ACC112 (cell line): ENCODE data around the gene GJC2.

Source experiments
- H2AFZ ChIP-seq: fragments of 200-600 bp; sonication (generic); one replicate; pipeline ENCODE4 v1.6.0; 2017; ENCODE audit warnings: antibody characterized with exemption, low read length; ENCODE audit not compliant: unreplicated experiment
- H3K27ac ChIP-seq: fragments of 200-600 bp; sonication (generic); 2 replicates; pipeline ENCODE4 v1.5.1; 2014; ENCODE audit warnings: low read depth, mild to moderate bottlenecking, antibody characterized with exemption, low read length, moderate library complexity
- H3K27me3 ChIP-seq: fragments of 200-600 bp; sonication (generic); 2 replicates; pipeline ENCODE4 v1.6.1; 2014; ENCODE audit warnings: mild to moderate bottlenecking, antibody characterized with exemption, low read length, moderate library complexity, mixed read lengths; ENCODE audit not compliant: insufficient read depth
- H3K36me3 ChIP-seq: fragments of 200-600 bp; sonication (generic); 2 replicates; pipeline ENCODE4 v1.6.1; 2016; ENCODE audit warnings: mild to moderate bottlenecking, antibody characterized with exemption, low read length, moderate library complexity, mixed read lengths; ENCODE audit not compliant: insufficient read depth
- H3K4me1 ChIP-seq: fragments of 200-600 bp; sonication (generic); one replicate; pipeline ENCODE4 v1.6.1; 2016; ENCODE audit warnings: low read length, mixed read lengths; ENCODE audit not compliant: insufficient read depth, unreplicated experiment, control insufficient read depth
- H3K4me3 ChIP-seq: fragments of 200-600 bp; sonication (generic); 2 replicates; pipeline ENCODE4 v1.5.1; 2014; ENCODE audit warnings: mild to moderate bottlenecking, low read depth, low read length
- H3K79me2 ChIP-seq: fragments of 200-600 bp; sonication (generic); one replicate; pipeline ENCODE4 v1.6.0; 2016; ENCODE audit warnings: low read length; ENCODE audit not compliant: control insufficient read depth, unreplicated experiment, insufficient read depth

The GJC2 gene

GRCh38 chr1:228152097-228152917 lies 2.6 kb downstream of the GJC2 start:
- Histone ChIP-seq H3K79me2 (peaks cover 18% of the 10 kb centered on the region), H2AFZ (no peak overlapping the region), H3K27me3 (no peaks in the 10 kb centered on the region), H3K36me3 (no peaks in the 10 kb centered on the region), H3K27ac (no peak overlapping the region), H3K4me1 (peaks cover 33% of the 10 kb centered on the region), H3K4me3 (no peak overlapping the region)

DNA sequence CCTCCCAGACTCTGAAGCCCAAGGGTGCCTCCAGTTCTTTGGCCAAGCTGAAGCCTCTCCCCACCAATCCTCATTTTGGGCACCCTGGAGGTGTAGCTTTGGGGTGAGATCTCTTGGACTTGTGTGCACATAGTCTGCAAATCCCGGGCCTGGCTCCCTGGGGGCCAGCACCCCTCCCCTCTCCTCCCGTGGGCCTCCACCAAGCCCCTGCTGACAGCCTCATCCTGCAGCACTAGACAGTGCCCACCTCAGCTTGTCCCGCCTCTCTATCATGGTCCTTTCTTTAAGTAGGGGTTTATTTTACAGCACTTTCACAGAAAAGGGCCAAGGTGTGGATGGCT lies 3.2 kb downstream of the GJC2 start:
- Histone ChIP-seq H2AFZ (no peak overlapping the region), H3K36me3 (no peaks in the 10 kb centered on the region), H3K4me1 (peaks cover 33% of the 10 kb centered on the region), H3K79me2 (peaks cover 12% of the 10 kb centered on the region), H3K27ac (no peak overlapping the region), H3K4me3 (no peak overlapping the region), H3K27me3 (no peaks in the 10 kb centered on the region)

DNA sequence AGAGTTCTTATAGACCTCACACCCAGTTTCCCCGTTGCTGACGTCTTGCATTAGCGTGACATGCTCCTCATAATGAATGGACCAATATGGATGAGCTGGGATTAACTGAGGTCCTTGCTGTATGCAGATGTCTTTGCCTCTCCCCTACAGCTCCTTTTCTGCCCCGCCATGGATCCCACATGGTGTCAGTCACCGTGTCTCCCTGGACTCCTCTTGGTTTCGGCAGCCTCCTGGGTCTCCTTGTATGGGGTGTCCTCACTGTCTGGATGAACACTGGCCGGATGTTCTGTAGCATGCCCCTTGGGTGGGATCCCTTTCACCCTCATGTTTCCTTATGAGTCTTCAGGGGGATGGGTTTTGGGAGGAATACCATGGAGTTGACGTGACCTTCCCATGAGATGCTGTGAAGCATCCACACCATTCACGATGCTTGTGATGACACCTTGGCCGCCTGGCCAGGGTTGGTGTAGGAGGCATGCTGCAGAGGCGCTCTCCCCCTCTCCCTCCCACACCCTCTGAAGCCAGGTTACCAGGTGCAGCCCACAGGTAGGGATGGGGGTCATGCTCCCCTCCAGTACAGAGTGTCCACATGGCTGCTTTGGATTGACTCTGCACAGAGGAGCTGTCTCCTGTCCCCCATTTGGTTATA lies 4.4 kb downstream of the GJC2 start:
- Histone ChIP-seq H3K4me1 (peaks cover 21% of the 10 kb centered on the region), H3K4me3 (no peak overlapping the region), H3K36me3 (no peaks in the 10 kb centered on the region), H3K27ac (no peak overlapping the region), H3K27me3 (no peaks in the 10 kb centered on the region), H2AFZ (no peak overlapping the region), H3K79me2 (peaks cover 7% of the 10 kb centered on the region)

DNA sequence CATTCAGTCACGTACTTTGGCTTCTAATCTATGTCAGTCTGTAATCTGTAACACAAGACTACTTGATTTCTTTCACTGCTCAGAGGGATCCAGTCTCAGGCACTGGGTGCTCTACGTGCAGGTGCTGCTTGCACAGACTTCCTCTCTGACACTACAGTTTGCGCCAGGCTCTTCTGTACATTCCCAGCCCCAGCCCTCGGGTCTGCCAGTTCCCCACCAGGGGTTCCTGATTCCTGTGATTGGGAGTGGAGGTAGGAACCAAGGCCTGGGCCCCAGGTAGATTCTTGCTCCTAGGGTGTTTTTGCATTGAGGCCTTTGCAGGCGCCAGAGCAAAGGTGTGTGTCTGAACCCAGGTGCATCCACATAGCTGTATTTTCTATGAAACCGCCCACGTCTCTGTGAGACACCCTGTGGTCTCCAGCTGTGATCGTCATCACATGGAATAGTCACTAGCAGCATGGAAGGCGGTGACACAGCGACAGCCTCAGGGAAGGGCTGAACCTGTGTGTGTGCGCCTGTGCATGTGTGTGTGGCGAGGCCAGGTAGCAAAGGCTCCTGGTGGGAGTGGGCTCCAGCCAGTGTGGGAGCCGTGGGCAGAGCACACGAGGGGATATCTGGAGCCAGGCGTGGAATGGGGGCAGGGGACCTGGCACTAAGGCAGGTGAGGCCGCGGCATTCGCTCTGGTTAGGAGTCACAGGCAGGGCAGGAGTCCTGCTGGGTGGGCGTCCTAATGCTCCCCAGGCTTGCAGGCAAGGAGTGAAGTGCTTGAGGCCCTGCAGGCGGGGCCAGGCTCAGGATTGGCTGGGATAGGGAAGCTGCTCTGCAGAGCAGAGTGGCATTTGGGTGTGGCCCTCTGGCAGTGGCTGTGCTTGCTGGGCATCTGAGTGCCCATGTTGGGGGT lies 5.2 kb downstream of the GJC2 start:
- H3K27me3 ChIP-seq: no peaks in the 10 kb centered on the region
- H3K79me2 ChIP-seq: no peaks in the 10 kb centered on the region
- no peak overlapping the region for H3K27ac ChIP-seq
- no peak overlapping the region for H2AFZ ChIP-seq
- no peaks in the 10 kb centered on the region for H3K36me3 ChIP-seq
- H3K4me1 ChIP-seq: peaks cover 14% of the 10 kb centered on the region
- no peak overlapping the region for H3K4me3 ChIP-seq

DNA sequence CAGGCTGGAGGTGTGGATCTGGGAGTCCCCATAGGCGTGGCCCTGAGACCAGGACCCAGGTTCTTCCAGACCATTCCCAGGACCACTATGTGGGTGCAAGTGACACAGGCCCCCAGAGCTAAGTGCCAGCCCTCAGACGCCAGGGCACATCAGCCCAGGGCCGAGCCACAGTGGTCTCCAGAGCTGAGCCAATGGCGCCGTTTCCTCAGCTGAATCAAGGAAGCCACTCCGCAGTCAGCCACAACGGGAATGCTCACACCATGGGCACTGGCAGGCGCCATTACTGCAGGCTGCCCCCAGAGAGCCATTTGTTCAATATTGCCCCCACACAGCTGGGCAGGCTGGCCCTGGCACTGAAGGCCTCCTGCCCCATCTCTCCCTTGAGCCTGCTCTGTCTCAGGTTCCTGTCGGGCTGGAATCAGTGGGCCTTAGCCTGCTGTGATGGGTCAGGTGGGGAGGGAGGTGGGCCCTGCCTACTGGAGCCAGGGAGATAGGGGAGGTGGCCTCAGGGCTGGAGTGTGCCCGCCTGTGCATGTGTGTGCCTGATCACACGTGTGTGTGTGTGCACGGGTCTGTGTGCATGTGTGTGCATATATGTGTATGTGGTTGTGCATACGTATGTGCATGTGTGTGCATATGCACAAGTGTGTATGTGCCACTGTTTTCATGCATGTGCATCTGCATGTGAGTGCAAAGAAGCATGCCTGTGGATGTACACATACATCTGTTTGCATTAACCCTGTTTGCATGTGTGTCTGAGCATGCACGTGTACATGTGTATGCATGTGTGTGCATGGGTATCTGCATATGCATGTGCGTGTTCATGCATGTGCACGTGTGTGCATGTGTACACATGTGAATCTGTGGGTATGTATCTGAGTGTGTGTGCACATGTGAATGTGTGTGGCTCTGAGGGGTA lies 6.1 kb downstream of the GJC2 start:
- H3K27me3 ChIP-seq: no peaks in the 10 kb centered on the region

DNA sequence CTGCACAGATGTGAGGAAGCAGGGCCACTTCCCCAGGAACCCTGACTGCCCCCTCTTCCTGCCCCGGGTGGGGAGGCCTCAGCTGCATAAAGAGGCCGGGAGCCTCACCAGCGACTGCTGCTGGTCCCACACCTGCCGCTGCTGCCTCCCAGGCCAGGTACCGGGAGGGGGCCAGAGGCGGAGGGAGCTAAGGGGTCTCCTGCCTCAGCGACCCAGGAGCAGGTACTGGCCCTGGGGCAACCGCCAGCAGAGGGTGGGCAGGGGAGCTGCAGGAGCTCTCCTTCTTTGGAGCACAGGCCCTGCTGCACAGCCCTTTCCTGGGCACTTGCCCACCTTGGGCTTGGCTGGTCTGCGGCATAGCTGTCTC lies 6.8 kb downstream of the GJC2 start:
- Histone ChIP-seq H3K4me1 (no peaks in the 10 kb centered on the region), H2AFZ (no peak overlapping the region), H3K36me3 (no peaks in the 10 kb centered on the region), H3K79me2 (no peaks in the 10 kb centered on the region), H3K27ac (no peak overlapping the region), H3K4me3 (no peak overlapping the region), H3K27me3 (no peaks in the 10 kb centered on the region)

More for the DNA sequence above, 6.1 kb downstream of the GJC2 start:
- Histone ChIP-seq H2AFZ (no peak overlapping the region), H3K27ac (no peak overlapping the region), H3K4me3 (no peak overlapping the region), H3K4me1 (peaks cover 6% of the 10 kb centered on the region), H3K79me2 (no peaks in the 10 kb centered on the region), H3K36me3 (no peaks in the 10 kb centered on the region)

DNA sequence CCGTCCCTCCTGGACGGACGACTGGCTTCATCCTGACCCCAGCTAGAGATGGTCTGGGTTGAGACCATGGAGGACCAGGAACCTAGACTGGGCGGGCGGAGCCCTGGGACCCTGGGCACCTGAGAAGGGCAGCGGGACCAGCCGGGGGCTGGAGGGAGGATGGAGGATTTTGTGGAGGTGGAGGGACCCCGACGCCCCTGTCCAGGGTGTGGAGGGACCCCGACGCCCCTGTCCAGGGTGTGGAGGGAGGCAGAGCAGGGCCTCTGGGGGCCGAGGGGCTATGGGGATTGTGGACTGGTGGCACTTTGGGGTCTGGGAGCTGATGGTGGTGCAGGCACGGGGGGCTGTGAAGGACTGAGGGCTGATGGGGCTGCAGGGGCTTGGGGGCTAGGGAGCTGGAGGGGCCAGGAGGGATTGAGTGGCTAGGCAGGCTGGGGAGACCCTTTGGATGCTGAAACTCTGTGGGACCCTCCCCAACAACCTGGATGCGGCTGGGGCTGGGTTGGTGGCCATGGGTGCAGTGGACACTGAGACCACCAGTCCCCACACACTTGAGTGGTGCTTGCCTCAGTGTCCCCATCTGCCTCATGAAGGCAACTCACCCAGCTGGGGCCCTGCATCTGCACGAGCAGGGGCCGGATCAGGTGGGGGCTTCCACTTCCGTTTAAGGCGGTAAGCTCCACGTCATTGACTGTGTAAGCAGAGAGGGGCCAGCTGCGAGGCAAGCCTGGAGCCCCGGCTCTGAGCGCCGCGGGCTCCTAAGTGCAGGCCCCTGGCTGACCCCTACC lies 7.4 kb downstream of the GJC2 start:
- no peaks in the 10 kb centered on the region for H3K79me2 ChIP-seq
- H3K36me3 ChIP-seq: no peaks in the 10 kb centered on the region
- H3K4me1 ChIP-seq: no peaks in the 10 kb centered on the region
- H3K27me3 ChIP-seq: no peaks in the 10 kb centered on the region
- no peak overlapping the region for H3K4me3 ChIP-seq
- H2AFZ ChIP-seq: no peak overlapping the region
- no peak overlapping the region for H3K27ac ChIP-seq

DNA sequence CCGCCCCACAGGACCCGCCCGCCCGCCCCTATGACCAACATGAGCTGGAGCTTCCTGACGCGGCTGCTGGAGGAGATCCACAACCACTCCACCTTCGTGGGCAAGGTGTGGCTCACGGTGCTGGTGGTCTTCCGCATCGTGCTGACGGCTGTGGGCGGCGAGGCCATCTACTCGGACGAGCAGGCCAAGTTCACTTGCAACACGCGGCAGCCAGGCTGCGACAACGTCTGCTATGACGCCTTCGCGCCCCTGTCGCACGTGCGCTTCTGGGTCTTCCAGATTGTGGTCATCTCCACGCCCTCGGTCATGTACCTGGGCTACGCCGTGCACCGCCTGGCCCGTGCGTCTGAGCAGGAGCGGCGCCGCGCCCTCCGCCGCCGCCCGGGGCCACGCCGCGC lies 8.0 kb downstream of the GJC2 start:
- Histone ChIP-seq H3K27me3 (no peaks in the 10 kb centered on the region), H3K36me3 (no peaks in the 10 kb centered on the region), H3K4me1 (no peaks in the 10 kb centered on the region), H2AFZ (no peak overlapping the region), H3K79me2 (no peaks in the 10 kb centered on the region), H3K4me3 (no peak overlapping the region), H3K27ac (no peak overlapping the region)

DNA sequence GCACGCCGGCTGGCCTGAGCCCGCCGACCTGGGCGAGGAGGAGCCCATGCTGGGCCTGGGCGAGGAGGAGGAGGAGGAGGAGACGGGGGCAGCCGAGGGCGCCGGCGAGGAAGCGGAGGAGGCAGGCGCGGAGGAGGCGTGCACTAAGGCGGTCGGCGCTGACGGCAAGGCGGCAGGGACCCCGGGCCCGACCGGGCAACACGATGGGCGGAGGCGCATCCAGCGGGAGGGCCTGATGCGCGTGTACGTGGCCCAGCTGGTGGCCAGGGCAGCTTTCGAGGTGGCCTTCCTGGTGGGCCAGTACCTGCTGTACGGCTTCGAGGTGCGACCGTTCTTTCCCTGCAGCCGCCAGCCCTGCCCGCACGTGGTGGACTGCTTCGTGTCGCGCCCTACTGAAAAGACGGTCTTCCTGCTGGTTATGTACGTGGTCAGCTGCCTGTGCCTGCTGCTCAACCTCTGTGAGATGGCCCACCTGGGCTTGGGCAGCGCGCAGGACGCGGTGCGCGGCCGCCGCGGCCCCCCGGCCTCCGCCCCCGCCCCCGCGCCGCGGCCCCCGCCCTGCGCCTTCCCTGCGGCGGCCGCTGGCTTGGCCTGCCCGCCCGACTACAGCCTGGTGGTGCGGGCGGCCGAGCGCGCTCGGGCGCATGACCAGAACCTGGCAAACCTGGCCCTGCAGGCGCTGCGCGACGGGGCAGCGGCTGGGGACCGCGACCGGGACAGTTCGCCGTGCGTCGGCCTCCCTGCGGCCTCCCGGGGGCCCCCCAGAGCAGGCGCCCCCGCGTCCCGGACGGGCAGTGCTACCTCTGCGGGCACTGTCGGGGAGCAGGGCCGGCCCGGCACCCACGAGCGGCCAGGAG lies 8.6 kb downstream of the GJC2 start:
- H3K4me1 ChIP-seq: no peaks in the 10 kb centered on the region
- H3K4me3 ChIP-seq: no peak overlapping the region
- no peaks in the 10 kb centered on the region for H3K27me3 ChIP-seq
- H3K36me3 ChIP-seq: no peaks in the 10 kb centered on the region
- H2AFZ ChIP-seq: no peak overlapping the region
- H3K79me2 ChIP-seq: no peaks in the 10 kb centered on the region
- H3K27ac ChIP-seq: no peak overlapping the region
